Transverse colon (tissue), 4 donors: Measurements from ENCODE around the gene RNF212.

ENCODE experiments used
- EP300 ChIP-seq: sonication (generic); formaldehyde crosslinking; IDR thresholded peaks from one replicate; pipeline ENCODE4 v1.6.1; 2017; ENCODE audit warnings: antibody characterized with exemption, low read depth
- POLR2A ChIP-seq: fragments of 450-650 bp; IDR thresholded peaks from one replicate; pipeline ENCODE4 v1.6.1; 2016; ENCODE audit warnings: antibody characterized with exemption, mild to moderate bottlenecking, moderate library complexity
- POLR2AphosphoS5 ChIP-seq, 3 donors: sonication (generic); formaldehyde crosslinking; IDR thresholded peaks; one replicate each; pipeline ENCODE4 v1.6.1; 2016; ENCODE audit warnings: antibody characterized with exemption in 3 of 3
- TF ChIP-seq, protein P1 (sequence below), 5 experiments: fragments of 200-600 bp in 3 of 5; fragments of 450-650 bp in 2 of 5; sonication (generic) in 3 of 5; IDR thresholded peaks; 1 replicate in 2 of 5; 2 replicates in 3 of 5; pipeline ENCODE4 v1.5.1; 2016 to 2017; ENCODE audit warnings: antibody characterized with exemption in 5 of 5, inconsistent platforms in 3 of 5, mild to moderate bottlenecking in 2 of 5, moderate library complexity in 1 of 5

- TF ChIP-seq POLR2A, result no peak
- TF ChIP-seq, protein P1, sequence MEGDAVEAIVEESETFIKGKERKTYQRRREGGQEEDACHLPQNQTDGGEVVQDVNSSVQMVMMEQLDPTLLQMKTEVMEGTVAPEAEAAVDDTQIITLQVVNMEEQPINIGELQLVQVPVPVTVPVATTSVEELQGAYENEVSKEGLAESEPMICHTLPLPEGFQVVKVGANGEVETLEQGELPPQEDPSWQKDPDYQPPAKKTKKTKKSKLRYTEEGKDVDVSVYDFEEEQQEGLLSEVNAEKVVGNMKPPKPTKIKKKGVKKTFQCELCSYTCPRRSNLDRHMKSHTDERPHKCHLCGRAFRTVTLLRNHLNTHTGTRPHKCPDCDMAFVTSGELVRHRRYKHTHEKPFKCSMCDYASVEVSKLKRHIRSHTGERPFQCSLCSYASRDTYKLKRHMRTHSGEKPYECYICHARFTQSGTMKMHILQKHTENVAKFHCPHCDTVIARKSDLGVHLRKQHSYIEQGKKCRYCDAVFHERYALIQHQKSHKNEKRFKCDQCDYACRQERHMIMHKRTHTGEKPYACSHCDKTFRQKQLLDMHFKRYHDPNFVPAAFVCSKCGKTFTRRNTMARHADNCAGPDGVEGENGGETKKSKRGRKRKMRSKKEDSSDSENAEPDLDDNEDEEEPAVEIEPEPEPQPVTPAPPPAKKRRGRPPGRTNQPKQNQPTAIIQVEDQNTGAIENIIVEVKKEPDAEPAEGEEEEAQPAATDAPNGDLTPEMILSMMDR (IDR thresholded peaks at IDR 0.05), result no peak
- TF ChIP-seq POLR2AphosphoS5 (IDR thresholded peaks at IDR 0.05), result no peak
- TF ChIP-seq EP300, result no peak
Observed at GRCh38 chr4:1024882-1025545, 88.3 kb downstream of the RNF212 start.
